BE2C (cell line): ENCODE results near the gene PRICKLE1. TPM values are rescaled to one million over a fixed set of nuclear protein-coding genes. Genes with fewer than 3 reads are reported as not detected.

Source experiments
- DNase-seq: peaks from one replicate; pipeline ENCODE4 v3.0.0-alpha.2; 2020
- H3K27me3 ChIP-seq: fragments of 250-450 bp; sonication (Bioruptor Pico); 2 replicates; pipeline ENCODE4 v1.5.1; 2020; ENCODE audit warnings: mild to moderate bottlenecking
- H3K36me3 ChIP-seq: fragments of 250-450 bp; sonication (Bioruptor Pico); 2 replicates; pipeline ENCODE4 v1.5.1; 2020; ENCODE audit warnings: mild to moderate bottlenecking
- H3K4me1 ChIP-seq: fragments of 250-450 bp; sonication (Bioruptor Pico); 2 replicates; pipeline ENCODE4 v1.5.1; 2020
- H3K4me3 ChIP-seq: 2 replicates; pipeline ENCODE4 v1.5.1; 2011; ENCODE audit warnings: low read depth, low read length
- H3K9me3 ChIP-seq: fragments of 250-450 bp; sonication (Bioruptor Pico); 2 replicates; pipeline ENCODE4 v1.5.1; 2020
- CTCF ChIP-seq: IDR thresholded peaks from 2 replicates; pipeline ENCODE4 v1.5.1; 2012; ENCODE audit warnings: mild to moderate bottlenecking, low read depth, low read length
- polyA plus RNA-seq: library from polyadenylated mRNA; unstranded; fragments of >200 nt; gene quantifications from one replicate; pipeline ENCODE4 v1.2.1, GENCODE V29; 2012; ENCODE audit warnings: low read depth, missing spikeins; ENCODE audit not compliant: insufficient read length, insufficient read depth

Gene PRICKLE1
- polyA plus RNA-seq, result 14.5 TPM

- Histone ChIP-seq H3K9me3 (no peaks in the 10 kb centered on the region), H3K4me1 (peaks cover 16% of the 10 kb centered on the region), H3K4me3 (peak within 1 kb of the TSS; percentile 93), H3K27me3 (no peaks in the 10 kb centered on the region), H3K36me3 (peaks cover 12% of the 10 kb centered on the region)
- TF ChIP-seq CTCF, result no peak
- DNase-seq, result peak; percentile 74
Observed at GRCh38 chr12:42589465-42590329, at the start of gene PRICKLE1. TSS of gene PRICKLE1 (minus strand) at chr12:42589746. CDS start at chr12:42472516, 117,230 bp downstream.

- H3K27me3 ChIP-seq, result no peaks in the 10 kb centered on the region
- no peaks in the 10 kb centered on the region; the same call in 1 of the 2 replicates for H3K4me1 ChIP-seq
- DNase-seq, result no peak
- H3K4me3 ChIP-seq, result no peak overlapping the region
- H3K9me3 ChIP-seq, result no peaks in the 10 kb centered on the region
- TF ChIP-seq CTCF, result no peak
- no peaks in the 10 kb centered on the region for H3K36me3 ChIP-seq
Observed at GRCh38 chr12:42638697-42639096, 49.2 kb upstream of the PRICKLE1 start.

- no peaks in the 10 kb centered on the region; the same call in 1 of the 2 replicates for H3K4me1 ChIP-seq
- H3K4me3 ChIP-seq, result no peak overlapping the region
- H3K27me3 ChIP-seq, result no peaks in the 10 kb centered on the region
- DNase-seq, result no peak
- no peaks in the 10 kb centered on the region for H3K36me3 ChIP-seq
- TF ChIP-seq CTCF, result no peak
- no peaks in the 10 kb centered on the region for H3K9me3 ChIP-seq
Observed at GRCh38 chr12:42638011-42638410, 48.5 kb upstream of the PRICKLE1 start.

GRCh38 chr12:42636993-42637392, 47.4 kb upstream of the PRICKLE1 start:
- H3K36me3 ChIP-seq, result no peaks in the 10 kb centered on the region
- no peak for DNase-seq
- no peaks in the 10 kb centered on the region; the same call in 1 of the 2 replicates for H3K4me1 ChIP-seq
- no peaks in the 10 kb centered on the region for H3K9me3 ChIP-seq
- H3K27me3 ChIP-seq, result no peaks in the 10 kb centered on the region
- no peak overlapping the region for H3K4me3 ChIP-seq
- no peak for TF ChIP-seq CTCF

GRCh38 chr12:42633594-42633993, 44.0 kb upstream of the PRICKLE1 start:
- no peaks in the 10 kb centered on the region; the same call in 1 of the 2 replicates for H3K4me1 ChIP-seq
- no peak overlapping the region for H3K4me3 ChIP-seq
- H3K9me3 ChIP-seq, result no peaks in the 10 kb centered on the region
- no peak for DNase-seq
- no peaks in the 10 kb centered on the region for H3K27me3 ChIP-seq
- no peaks in the 10 kb centered on the region for H3K36me3 ChIP-seq
- no peak for TF ChIP-seq CTCF

GRCh38 chr12:42631513-42631912, 42.0 kb upstream of the PRICKLE1 start:
- H3K36me3 ChIP-seq, result no peaks in the 10 kb centered on the region
- no peaks in the 10 kb centered on the region for H3K27me3 ChIP-seq
- no peak for TF ChIP-seq CTCF
- DNase-seq, result no peak
- H3K4me1 ChIP-seq, result no peaks in the 10 kb centered on the region
- no peak overlapping the region for H3K4me3 ChIP-seq
- H3K9me3 ChIP-seq, result no peaks in the 10 kb centered on the region
